ENCODE results near the gene OMA1.

Gene OMA1

GRCh38 chr1:58513956-58514355 lies 32.6 kb downstream of the OMA1 start:
- peaks cover 45% of the 10 kb centered on the region for H3K36me3 ChIP-seq (ENCODE audit: insufficient read depth, low read length)

GRCh38 chr1:58508629-58509028 lies 37.9 kb downstream of the OMA1 start:
- Histone ChIP-seq H3K4me2 (ENCODE audit: low read length) (no peak overlapping the region), H3K9me3 (ENCODE audit: low read length) (peaks cover 6% of the 10 kb centered on the region; the same call in 1 of the 2 replicates), H3K79me2 (ENCODE audit: insufficient read depth, low read length) (no peaks in the 10 kb centered on the region), H3K27me3 (ENCODE audit: insufficient read depth, low read length) (no peaks in the 10 kb centered on the region), H3K27ac (ENCODE audit: low read depth, low read length, poor library complexity, severe bottlenecking) (no peak overlapping the region), H3K36me3 (ENCODE audit: insufficient read depth, low read length) (peaks cover 60% of the 10 kb centered on the region), H3K4me3 (ENCODE audit: low read depth, low read length, poor library complexity, severe bottlenecking) (no peak overlapping the region), H3K4me1 (ENCODE audit: insufficient read depth, low read length, severe bottlenecking) (no peaks in the 10 kb centered on the region), H3K9ac (ENCODE audit: low read length) (no peak overlapping the region), H3F3A (ENCODE audit: insufficient read depth, low read length) (no peaks in the 10 kb centered on the region), H4K20me1 (ENCODE audit: insufficient read depth, low read length) (no peaks in the 10 kb centered on the region), H2AFZ (ENCODE audit: low read length) (no peak overlapping the region), H3K9me2 (ENCODE audit: low read depth, low read length) (no peaks in the 10 kb centered on the region)
- TF ChIP-seq CTCF (IDR thresholded peaks at IDR 0.05; ENCODE audit: low read length) (no peak), EZH2 (IDR thresholded peaks at IDR 0.05; ENCODE audit: borderline replicate concordance, low read length) (no peak)

More at GRCh38 chr1:58513956-58514355, 32.6 kb downstream of the OMA1 start:
- no peak overlapping the region for H3K4me3 ChIP-seq (ENCODE audit: low read depth, low read length, poor library complexity, severe bottlenecking)
- no peaks in the 10 kb centered on the region for H3K27me3 ChIP-seq (ENCODE audit: insufficient read depth, low read length)
- no peaks in the 10 kb centered on the region for H3F3A ChIP-seq (ENCODE audit: insufficient read depth, low read length)
- H3K27ac ChIP-seq (ENCODE audit: low read depth, low read length, poor library complexity, severe bottlenecking): no peak overlapping the region
- no peak overlapping the region for H3K4me2 ChIP-seq (ENCODE audit: low read length)
- no peaks in the 10 kb centered on the region; the same call in 1 of the 2 replicates for H4K20me1 ChIP-seq (ENCODE audit: insufficient read depth, low read length)
- TF ChIP-seq EZH2 (IDR thresholded peaks at IDR 0.05; ENCODE audit: borderline replicate concordance, low read length) (no peak), CTCF (IDR thresholded peaks at IDR 0.05; ENCODE audit: low read length) (no peak)
- H3K9ac ChIP-seq (ENCODE audit: low read length): no peak overlapping the region
- H3K79me2 ChIP-seq (ENCODE audit: insufficient read depth, low read length): no peaks in the 10 kb centered on the region
- no peaks in the 10 kb centered on the region for H3K4me1 ChIP-seq (ENCODE audit: insufficient read depth, low read length, severe bottlenecking)
- H3K9me2 ChIP-seq (ENCODE audit: low read depth, low read length): no peaks in the 10 kb centered on the region
- no peak overlapping the region for H2AFZ ChIP-seq (ENCODE audit: low read length)
- H3K9me3 ChIP-seq (ENCODE audit: low read length): peaks cover 6% of the 10 kb centered on the region; the same call in 1 of the 2 replicates

GRCh38 chr1:58505286-58505685 lies 41.2 kb downstream of the OMA1 start:
- no peaks in the 10 kb centered on the region for H3F3A ChIP-seq (ENCODE audit: insufficient read depth, low read length)
- H3K9ac ChIP-seq (ENCODE audit: low read length): no peak overlapping the region
- no peaks in the 10 kb centered on the region for H3K9me2 ChIP-seq (ENCODE audit: low read depth, low read length)
- no peak overlapping the region for H3K4me2 ChIP-seq (ENCODE audit: low read length)
- peaks cover 57% of the 10 kb centered on the region; the same call in 1 of the 2 replicates for H3K36me3 ChIP-seq (ENCODE audit: insufficient read depth, low read length)
- no peak overlapping the region for H3K27ac ChIP-seq (ENCODE audit: low read depth, low read length, poor library complexity, severe bottlenecking)
- TF ChIP-seq EZH2 (IDR thresholded peaks at IDR 0.05; ENCODE audit: borderline replicate concordance, low read length) (no peak), CTCF (IDR thresholded peaks at IDR 0.05; ENCODE audit: low read length) (no peak)
- H3K4me1 ChIP-seq (ENCODE audit: insufficient read depth, low read length, severe bottlenecking): no peaks in the 10 kb centered on the region
- H3K9me3 ChIP-seq (ENCODE audit: low read length): no peaks in the 10 kb centered on the region
- H3K79me2 ChIP-seq (ENCODE audit: insufficient read depth, low read length): no peaks in the 10 kb centered on the region
- no peaks in the 10 kb centered on the region for H4K20me1 ChIP-seq (ENCODE audit: insufficient read depth, low read length)
- H3K4me3 ChIP-seq (ENCODE audit: low read depth, low read length, poor library complexity, severe bottlenecking): no peak overlapping the region
- H3K27me3 ChIP-seq (ENCODE audit: insufficient read depth, low read length): no peaks in the 10 kb centered on the region
- no peak overlapping the region for H2AFZ ChIP-seq (ENCODE audit: low read length)
